ENCODE results near the gene MROH8.

MROH8 gene

GRCh38 chr20:37119356-37120036 lies 59.9 kb downstream of the MROH8 start:
- TF ChIP-seq POLR2AphosphoS5 (IDR thresholded peaks at IDR 0.05; ENCODE audit: low read depth, low read length) (no peak), FOXP2 (optimal IDR thresholded peaks at IDR 0.05; ENCODE audit: borderline replicate concordance, extremely low read depth, extremely low read length, insufficient read depth) (no peak), REST (IDR thresholded peaks at IDR 0.05; ENCODE audit: insufficient read depth in 1 of 2, low read depth in 2 of 2, low read length in 2 of 2) (no peak), SIN3A (IDR thresholded peaks at IDR 0.05; ENCODE audit: borderline replicate concordance, insufficient read depth, low read length) (no peak), TAF1 (IDR thresholded peaks at IDR 0.05; ENCODE audit: borderline replicate concordance, insufficient read depth, low read length) (no peak)

DNA sequence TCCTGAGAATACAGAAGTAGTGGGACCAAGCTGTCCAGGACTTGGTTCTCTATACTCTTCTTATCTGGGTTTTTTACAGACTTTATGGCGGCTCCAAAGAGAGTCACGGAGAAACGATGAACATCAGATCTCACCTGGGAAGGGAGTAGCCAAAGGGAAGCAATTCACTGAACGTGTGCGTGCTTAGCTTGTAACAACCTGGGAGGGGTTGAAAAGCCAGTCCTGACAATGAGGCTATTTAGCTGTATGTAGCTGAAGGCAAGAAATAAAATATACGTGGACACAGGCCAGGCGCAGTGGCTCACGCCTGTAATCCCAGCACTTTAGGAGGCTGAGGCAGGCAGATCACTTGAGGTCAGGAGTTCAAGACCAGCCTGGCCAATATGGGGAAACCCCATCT lies 65.3 kb downstream of the MROH8 start:
- no peak for TF ChIP-seq TAF1 (IDR thresholded peaks at IDR 0.05; ENCODE audit: borderline replicate concordance, insufficient read depth, low read length)
- no peak for TF ChIP-seq POLR2AphosphoS5 (IDR thresholded peaks at IDR 0.05; ENCODE audit: low read depth, low read length)
- TF ChIP-seq REST (IDR thresholded peaks at IDR 0.05; ENCODE audit: insufficient read depth in 1 of 2, low read depth in 2 of 2, low read length in 2 of 2): no peak
- no peak for TF ChIP-seq FOXP2 (optimal IDR thresholded peaks at IDR 0.05; ENCODE audit: borderline replicate concordance, extremely low read depth, extremely low read length, insufficient read depth)
- TF ChIP-seq SIN3A (IDR thresholded peaks at IDR 0.05; ENCODE audit: borderline replicate concordance, insufficient read depth, low read length): no peak

GRCh38 chr20:37111926-37112455 lies 67.4 kb downstream of the MROH8 start:
- TF ChIP-seq SIN3A (IDR thresholded peaks at IDR 0.05; ENCODE audit: borderline replicate concordance, insufficient read depth, low read length): no peak
- no peak for TF ChIP-seq REST (IDR thresholded peaks at IDR 0.05; ENCODE audit: insufficient read depth in 1 of 2, low read depth in 2 of 2, low read length in 2 of 2)
- no peak for TF ChIP-seq POLR2AphosphoS5 (IDR thresholded peaks at IDR 0.05; ENCODE audit: low read depth, low read length)
- no peak for TF ChIP-seq TAF1 (IDR thresholded peaks at IDR 0.05; ENCODE audit: borderline replicate concordance, insufficient read depth, low read length)
- no peak for TF ChIP-seq FOXP2 (optimal IDR thresholded peaks at IDR 0.05; ENCODE audit: borderline replicate concordance, extremely low read depth, extremely low read length, insufficient read depth)

- TF ChIP-seq POLR2AphosphoS5 (IDR thresholded peaks at IDR 0.05; ENCODE audit: low read depth, low read length): no peak
- no peak for TF ChIP-seq SIN3A (IDR thresholded peaks at IDR 0.05; ENCODE audit: borderline replicate concordance, insufficient read depth, low read length)
- TF ChIP-seq TAF1 (IDR thresholded peaks at IDR 0.05; ENCODE audit: borderline replicate concordance, insufficient read depth, low read length): no peak
- no peak for TF ChIP-seq REST (IDR thresholded peaks at IDR 0.05; ENCODE audit: insufficient read depth in 1 of 2, low read depth in 2 of 2, low read length in 2 of 2)
- TF ChIP-seq FOXP2 (optimal IDR thresholded peaks at IDR 0.05; ENCODE audit: borderline replicate concordance, extremely low read depth, extremely low read length, insufficient read depth): no peak
These were observed 70.7 kb downstream of the MROH8 start for GRCh38 chr20:37108676-37109075.
